SK-N-SH (cell line): ENCODE measurements around the gene IRAK2.
"Not testable (repeated sequence)": the region's sequence is repeated elsewhere in the genome, so short reads cannot be mapped to it uniquely, and the experiment has no call there.

Experiments
- GABPA ChIP-seq: IDR thresholded peaks from 2 replicates; pipeline ENCODE4 v1.4.0; 2012; ENCODE audit warnings: low read depth, mild to moderate bottlenecking
- SMC3 ChIP-seq: IDR thresholded peaks from 2 replicates; pipeline ENCODE4 v1.6.1; 2012; ENCODE audit warnings: low read depth, low read length, improper control_type of control experiment
- TAF1 ChIP-seq: IDR thresholded peaks from 2 replicates; pipeline ENCODE4 v1.6.1; 2012; ENCODE audit warnings: low read depth, mild to moderate bottlenecking, low read length, moderate library complexity, borderline replicate concordance
- TF ChIP-seq, protein P1 (sequence below): IDR thresholded peaks from 2 replicates; pipeline ENCODE4 v1.4.0; 2012; ENCODE audit warnings: low read depth, borderline replicate concordance
- TF ChIP-seq, protein P2 (sequence below): fragments of 200-600 bp; sonication (generic); IDR thresholded peaks from 2 replicates; pipeline ENCODE4 v1.6.1; 2017; ENCODE audit warnings: antibody characterized with exemption, mild to moderate bottlenecking, moderate library complexity
- TF ChIP-seq, protein P3 (sequence below): IDR thresholded peaks from 2 replicates; pipeline ENCODE4 v1.4.0; 2012; ENCODE audit warnings: low read depth

DNA sequence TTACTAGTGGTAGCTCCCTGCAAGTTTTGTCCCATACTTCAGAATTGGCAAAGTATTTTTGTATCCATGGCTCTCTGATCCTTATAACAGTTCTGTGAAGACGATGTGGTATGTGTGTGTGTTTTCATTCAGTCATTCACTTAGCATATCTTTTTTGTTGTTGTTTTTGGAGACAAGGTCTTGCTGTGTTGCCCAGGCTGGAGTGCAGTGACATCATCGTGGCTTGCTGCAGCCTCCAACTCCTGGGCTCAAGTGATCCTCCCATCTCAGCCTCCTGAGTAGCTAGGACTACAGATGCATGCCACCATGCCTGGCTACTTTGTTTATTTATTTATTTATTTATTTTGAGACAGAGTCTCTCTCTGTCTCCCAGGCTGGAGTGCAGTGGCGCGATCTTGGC lies 11.4 kb downstream of the IRAK2 start:
- TF ChIP-seq, protein P1, sequence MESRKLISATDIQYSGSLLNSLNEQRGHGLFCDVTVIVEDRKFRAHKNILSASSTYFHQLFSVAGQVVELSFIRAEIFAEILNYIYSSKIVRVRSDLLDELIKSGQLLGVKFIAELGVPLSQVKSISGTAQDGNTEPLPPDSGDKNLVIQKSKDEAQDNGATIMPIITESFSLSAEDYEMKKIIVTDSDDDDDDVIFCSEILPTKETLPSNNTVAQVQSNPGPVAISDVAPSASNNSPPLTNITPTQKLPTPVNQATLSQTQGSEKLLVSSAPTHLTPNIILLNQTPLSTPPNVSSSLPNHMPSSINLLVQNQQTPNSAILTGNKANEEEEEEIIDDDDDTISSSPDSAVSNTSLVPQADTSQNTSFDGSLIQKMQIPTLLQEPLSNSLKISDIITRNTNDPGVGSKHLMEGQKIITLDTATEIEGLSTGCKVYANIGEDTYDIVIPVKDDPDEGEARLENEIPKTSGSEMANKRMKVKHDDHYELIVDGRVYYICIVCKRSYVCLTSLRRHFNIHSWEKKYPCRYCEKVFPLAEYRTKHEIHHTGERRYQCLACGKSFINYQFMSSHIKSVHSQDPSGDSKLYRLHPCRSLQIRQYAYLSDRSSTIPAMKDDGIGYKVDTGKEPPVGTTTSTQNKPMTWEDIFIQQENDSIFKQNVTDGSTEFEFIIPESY = not testable (repeated sequence)
- TF ChIP-seq, protein P2, sequence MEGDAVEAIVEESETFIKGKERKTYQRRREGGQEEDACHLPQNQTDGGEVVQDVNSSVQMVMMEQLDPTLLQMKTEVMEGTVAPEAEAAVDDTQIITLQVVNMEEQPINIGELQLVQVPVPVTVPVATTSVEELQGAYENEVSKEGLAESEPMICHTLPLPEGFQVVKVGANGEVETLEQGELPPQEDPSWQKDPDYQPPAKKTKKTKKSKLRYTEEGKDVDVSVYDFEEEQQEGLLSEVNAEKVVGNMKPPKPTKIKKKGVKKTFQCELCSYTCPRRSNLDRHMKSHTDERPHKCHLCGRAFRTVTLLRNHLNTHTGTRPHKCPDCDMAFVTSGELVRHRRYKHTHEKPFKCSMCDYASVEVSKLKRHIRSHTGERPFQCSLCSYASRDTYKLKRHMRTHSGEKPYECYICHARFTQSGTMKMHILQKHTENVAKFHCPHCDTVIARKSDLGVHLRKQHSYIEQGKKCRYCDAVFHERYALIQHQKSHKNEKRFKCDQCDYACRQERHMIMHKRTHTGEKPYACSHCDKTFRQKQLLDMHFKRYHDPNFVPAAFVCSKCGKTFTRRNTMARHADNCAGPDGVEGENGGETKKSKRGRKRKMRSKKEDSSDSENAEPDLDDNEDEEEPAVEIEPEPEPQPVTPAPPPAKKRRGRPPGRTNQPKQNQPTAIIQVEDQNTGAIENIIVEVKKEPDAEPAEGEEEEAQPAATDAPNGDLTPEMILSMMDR = not testable (repeated sequence)
- TF ChIP-seq, protein P3, sequence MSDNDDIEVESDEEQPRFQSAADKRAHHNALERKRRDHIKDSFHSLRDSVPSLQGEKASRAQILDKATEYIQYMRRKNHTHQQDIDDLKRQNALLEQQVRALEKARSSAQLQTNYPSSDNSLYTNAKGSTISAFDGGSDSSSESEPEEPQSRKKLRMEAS = not testable (repeated sequence)
- not testable (repeated sequence) for TF ChIP-seq TAF1, GABPA, SMC3
